Vagina (tissue), 2 donors: ENCODE measurements around the gene FES.

Experiments
- CTCF ChIP-seq, 3 experiments: fragments of 450-650 bp in 2 of 3; fragments of 200-600 bp in 1 of 3; sonication (generic) in 1 of 3; IDR thresholded peaks; one replicate each; pipeline ENCODE4 v1.5.1; 2017 to 2019; ENCODE audit warnings: antibody characterized with exemption in 3 of 3, mild to moderate bottlenecking in 2 of 3, moderate library complexity in 2 of 3
- POLR2A ChIP-seq, 2 donors: fragments of 450-650 bp; IDR thresholded peaks; one replicate each; pipeline ENCODE4 v1.6.1; 2017; ENCODE audit warnings: antibody characterized with exemption in 2 of 2, mild to moderate bottlenecking in 2 of 2, moderate library complexity in 2 of 2

GRCh38 chr15:90837094-90837493 is 47.2 kb upstream of the FES start:
- no peak for TF ChIP-seq CTCF (IDR thresholded peaks at IDR 0.05)
- no peak for TF ChIP-seq POLR2A (IDR thresholded peaks at IDR 0.05)
